Nephron progenitor cell (in vitro differentiated cells): ENCODE data around the gene GNA12.

Experiments
- DNase-seq: peaks from one replicate; pipeline ENCODE4 v3.0.0; 2021
- H3K27ac Mint-ChIP-seq: 2 replicates; pipeline ENCODE4 v1.8.0; 2021; ENCODE audit warnings: mild to moderate bottlenecking, moderate library complexity, mixed read lengths
- H3K27me3 Mint-ChIP-seq: 2 replicates; pipeline ENCODE4 v1.8.0; 2021; ENCODE audit warnings: mild to moderate bottlenecking, low read depth, mixed read lengths; ENCODE audit not compliant: poor library complexity
- H3K36me3 Mint-ChIP-seq: 2 replicates; pipeline ENCODE4 v1.8.0; 2021; ENCODE audit warnings: low read depth, mixed read lengths
- H3K4me1 Mint-ChIP-seq: 2 replicates; pipeline ENCODE4 v1.8.0; 2021; ENCODE audit warnings: mixed read lengths
- H3K4me3 Mint-ChIP-seq: 2 replicates; pipeline ENCODE4 v1.8.0; 2021; ENCODE audit warnings: mild to moderate bottlenecking, moderate library complexity, mixed read lengths
- H3K9me3 Mint-ChIP-seq: 2 replicates; pipeline ENCODE4 v1.8.0; 2021; ENCODE audit warnings: mild to moderate bottlenecking, moderate library complexity, mixed read lengths
- CTCF ChIP-seq: fragments of 200-600 bp; sonication (generic); IDR thresholded peaks from 2 replicates; pipeline ENCODE4 v1.5.0; 2021; ENCODE audit warnings: antibody characterized with exemption

Gene GNA12

GRCh38 chr7:2838873-2839578 is 5.1 kb downstream of the GNA12 start:
- no peak for DNase-seq
- TF ChIP-seq CTCF = no peak
- Mint-ChIP-seq H3K27me3 (peaks cover 3% of the 10 kb centered on the region), H3K9me3 (peaks cover 10% of the 10 kb centered on the region), H3K36me3 (peaks cover 82% of the 10 kb centered on the region), H3K4me1 (peaks cover 56% of the 10 kb centered on the region), H3K27ac (peak overlapping the region; percentile 76), H3K4me3 (no peak overlapping the region)

- Mint-ChIP-seq H3K27ac (no peak overlapping the region), H3K27me3 (peaks cover 4% of the 10 kb centered on the region), H3K4me1 (peaks cover 58% of the 10 kb centered on the region), H3K36me3 (peaks cover 85% of the 10 kb centered on the region), H3K4me3 (no peak overlapping the region), H3K9me3 (peaks cover 10% of the 10 kb centered on the region)
- no peak for DNase-seq
- TF ChIP-seq CTCF = no peak
These were observed 5.7 kb downstream of the GNA12 start for GRCh38 chr7:2838451-2838850.

- no peak for TF ChIP-seq CTCF
- H3K4me3 Mint-ChIP-seq = no peak overlapping the region
- H3K4me1 Mint-ChIP-seq = peaks cover 55% of the 10 kb centered on the region
- H3K9me3 Mint-ChIP-seq = peaks cover 10% of the 10 kb centered on the region
- DNase-seq = no peak
- H3K36me3 Mint-ChIP-seq = peaks cover 92% of the 10 kb centered on the region
- peaks cover 4% of the 10 kb centered on the region for H3K27me3 Mint-ChIP-seq
- peak overlapping the region; percentile 90 for H3K27ac Mint-ChIP-seq
These were observed 6.6 kb downstream of the GNA12 start for GRCh38 chr7:2837496-2837895.

- Mint-ChIP-seq H3K9me3 (peaks cover 10% of the 10 kb centered on the region), H3K27me3 (peaks cover 4% of the 10 kb centered on the region), H3K4me1 (peaks cover 46% of the 10 kb centered on the region), H3K36me3 (peaks cover 79% of the 10 kb centered on the region), H3K27ac (no peak overlapping the region), H3K4me3 (no peak overlapping the region)
- no peak for TF ChIP-seq CTCF
- DNase-seq = no peak
These were observed 9.2 kb downstream of the GNA12 start for GRCh38 chr7:2834748-2835441.

GRCh38 chr7:2833083-2833910 is 10.8 kb downstream of the GNA12 start:
- H3K27me3 Mint-ChIP-seq = peaks cover 4% of the 10 kb centered on the region

More at GRCh38 chr7:2833083-2833910, 10.8 kb downstream of the GNA12 start:
- Mint-ChIP-seq H3K4me3 (no peak overlapping the region), H3K27ac (no peak overlapping the region), H3K4me1 (peaks cover 38% of the 10 kb centered on the region), H3K9me3 (no peaks in the 10 kb centered on the region), H3K36me3 (peaks cover 63% of the 10 kb centered on the region)
- DNase-seq = no peak
- no peak for TF ChIP-seq CTCF
